GM06990 (cell line): ENCODE results near the gene TPRG1.

Experiments
- DNase-seq: peaks from one replicate; pipeline ENCODE4 v3.0.0-alpha.2; 2011; ENCODE audit not compliant: insufficient read length; ENCODE audit errors: extremely low read depth
- H3K27me3 ChIP-seq: replicated peaks from 2 replicates; pipeline ENCODE4 v1.6.0; 2011; ENCODE audit warnings: low read length; ENCODE audit not compliant: control insufficient read depth, insufficient read depth
- H3K36me3 ChIP-seq: 2 replicates; pipeline ENCODE4 v1.5.1; 2011; ENCODE audit warnings: low read length; ENCODE audit not compliant: control insufficient read depth, insufficient read depth
- H3K4me3 ChIP-seq: replicated peaks from 2 replicates; pipeline ENCODE4 v1.5.1; 2011; ENCODE audit warnings: low read depth, mild to moderate bottlenecking, control low read depth, low read length
- CTCF ChIP-seq: IDR thresholded peaks from 2 replicates; pipeline ENCODE4 v1.5.1; 2011; ENCODE audit warnings: low read length, control low read depth, mild to moderate bottlenecking, inconsistent platforms; ENCODE audit not compliant: insufficient read depth, poor library complexity, severe bottlenecking

TPRG1 gene

GRCh38 chr3:189184566-189184965 lies 12.8 kb downstream of the TPRG1 start:
- TF ChIP-seq CTCF, result no peak
- no peaks in the 10 kb centered on the region for H3K27me3 ChIP-seq
- DNase-seq, result no peak
- H3K36me3 ChIP-seq, result no peaks in the 10 kb centered on the region
- no peak overlapping the region for H3K4me3 ChIP-seq

- H3K27me3 ChIP-seq, result no peaks in the 10 kb centered on the region
- no peak for TF ChIP-seq CTCF
- no peak overlapping the region for H3K4me3 ChIP-seq
- H3K36me3 ChIP-seq, result no peaks in the 10 kb centered on the region
- DNase-seq, result no peak
These were observed 14.3 kb downstream of the TPRG1 start for GRCh38 chr3:189186101-189186500.

GRCh38 chr3:189188466-189188865 lies 16.7 kb downstream of the TPRG1 start:
- Histone ChIP-seq H3K27me3 (no peaks in the 10 kb centered on the region), H3K4me3 (no peak overlapping the region), H3K36me3 (no peaks in the 10 kb centered on the region)
- TF ChIP-seq CTCF, result no peak
- no peak for DNase-seq

- TF ChIP-seq CTCF, result no peak
- no peaks in the 10 kb centered on the region for H3K27me3 ChIP-seq
- H3K36me3 ChIP-seq, result no peaks in the 10 kb centered on the region
- DNase-seq, result no peak
- H3K4me3 ChIP-seq, result no peak overlapping the region
These were observed 21.0 kb downstream of the TPRG1 start for GRCh38 chr3:189192725-189193124.

- no peak for DNase-seq
- TF ChIP-seq CTCF, result peak; percentile 44
These were observed 23.5 kb downstream of the TPRG1 start for GRCh38 chr3:189195302-189195701.

GRCh38 chr3:189202106-189202505 lies 30.3 kb downstream of the TPRG1 start:
- TF ChIP-seq CTCF, result no peak
- H3K36me3 ChIP-seq, result no peaks in the 10 kb centered on the region
- H3K27me3 ChIP-seq, result no peaks in the 10 kb centered on the region
- no peak for DNase-seq
- H3K4me3 ChIP-seq, result no peak overlapping the region

More at GRCh38 chr3:189195302-189195701, 23.5 kb downstream of the TPRG1 start:
- Histone ChIP-seq H3K4me3 (no peak overlapping the region), H3K27me3 (no peaks in the 10 kb centered on the region), H3K36me3 (no peaks in the 10 kb centered on the region)
